GM19467 (cell line): ENCODE measurements around the gene SESN3.
"Not testable (repeated sequence)": the region's sequence is repeated elsewhere in the genome, so short reads cannot be mapped to it uniquely, and the experiment has no call there.

Experiments used
- ATAC-seq: cut with Tn5 transposase; IDR thresholded peaks from one replicate; pipeline ENCODE4 v1.9.1; 2021; ENCODE audit warnings: mild to moderate bottlenecking, moderate library complexity; ENCODE audit not compliant: unreplicated experiment

The SESN3 gene, protein sequence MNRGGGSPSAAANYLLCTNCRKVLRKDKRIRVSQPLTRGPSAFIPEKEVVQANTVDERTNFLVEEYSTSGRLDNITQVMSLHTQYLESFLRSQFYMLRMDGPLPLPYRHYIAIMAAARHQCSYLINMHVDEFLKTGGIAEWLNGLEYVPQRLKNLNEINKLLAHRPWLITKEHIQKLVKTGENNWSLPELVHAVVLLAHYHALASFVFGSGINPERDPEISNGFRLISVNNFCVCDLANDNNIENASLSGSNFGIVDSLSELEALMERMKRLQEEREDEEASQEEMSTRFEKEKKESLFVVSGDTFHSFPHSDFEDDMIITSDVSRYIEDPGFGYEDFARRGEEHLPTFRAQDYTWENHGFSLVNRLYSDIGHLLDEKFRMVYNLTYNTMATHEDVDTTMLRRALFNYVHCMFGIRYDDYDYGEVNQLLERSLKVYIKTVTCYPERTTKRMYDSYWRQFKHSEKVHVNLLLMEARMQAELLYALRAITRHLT

DNA sequence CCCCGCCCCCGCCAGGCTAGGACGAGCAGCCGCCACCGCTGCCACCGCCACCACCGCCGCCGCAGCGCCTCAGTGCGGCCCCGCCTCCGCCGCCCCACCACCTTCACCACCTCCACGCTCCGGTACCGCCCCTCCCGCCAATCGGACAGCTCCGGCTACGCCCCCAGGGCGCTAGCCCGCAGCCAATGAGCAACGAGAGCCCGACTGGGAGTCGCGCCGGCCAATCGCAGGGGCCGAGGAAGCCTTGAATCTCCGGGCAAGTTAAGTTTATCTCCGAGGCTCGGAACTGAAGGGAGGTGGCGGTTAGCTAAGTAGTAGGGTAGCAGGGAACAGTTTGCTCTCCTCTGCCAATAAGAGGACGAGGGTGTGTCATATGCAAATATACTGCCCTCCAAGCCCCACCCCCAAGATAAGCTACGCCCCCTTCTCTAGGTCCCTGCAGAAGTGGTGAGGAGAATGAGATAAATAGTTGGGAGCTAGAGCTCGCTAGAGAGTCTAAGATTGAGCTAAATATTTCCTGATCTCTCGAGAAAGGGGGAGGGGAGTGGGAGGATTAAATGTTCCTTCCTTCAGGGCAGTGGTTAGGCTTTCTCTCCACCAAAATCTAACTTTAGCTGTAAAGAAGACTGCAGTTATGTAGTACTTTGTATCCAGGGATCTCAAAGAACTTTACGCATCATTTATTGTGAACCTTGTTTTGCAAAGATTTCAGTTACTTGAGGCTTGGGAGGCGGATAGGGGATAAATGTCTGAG lies at the start of gene SESN3:
Gene SESN3, minus strand, starts transcription at position 76 of the 754 bp plus-strand sequence. CDS start 342 bp downstream, outside the sequence.
- peak; percentile 95 for ATAC-seq

GRCh38 chr11:95279921-95280868 lies 49.2 kb upstream of the SESN3 start:
- ATAC-seq: no peak

- no peak for ATAC-seq
Measured at GRCh38 chr11:95277868-95278267, 46.9 kb upstream of the SESN3 start.

- no peak for ATAC-seq
Measured at GRCh38 chr11:95276139-95276538, 45.1 kb upstream of the SESN3 start.

- ATAC-seq: not testable (repeated sequence)
Measured at GRCh38 chr11:95273618-95274017, 42.6 kb upstream of the SESN3 start.

GRCh38 chr11:95269036-95269819 lies 38.2 kb upstream of the SESN3 start:
- no peak for ATAC-seq

GRCh38 chr11:95268391-95268790 lies 37.4 kb upstream of the SESN3 start:
- ATAC-seq: no peak

DNA sequence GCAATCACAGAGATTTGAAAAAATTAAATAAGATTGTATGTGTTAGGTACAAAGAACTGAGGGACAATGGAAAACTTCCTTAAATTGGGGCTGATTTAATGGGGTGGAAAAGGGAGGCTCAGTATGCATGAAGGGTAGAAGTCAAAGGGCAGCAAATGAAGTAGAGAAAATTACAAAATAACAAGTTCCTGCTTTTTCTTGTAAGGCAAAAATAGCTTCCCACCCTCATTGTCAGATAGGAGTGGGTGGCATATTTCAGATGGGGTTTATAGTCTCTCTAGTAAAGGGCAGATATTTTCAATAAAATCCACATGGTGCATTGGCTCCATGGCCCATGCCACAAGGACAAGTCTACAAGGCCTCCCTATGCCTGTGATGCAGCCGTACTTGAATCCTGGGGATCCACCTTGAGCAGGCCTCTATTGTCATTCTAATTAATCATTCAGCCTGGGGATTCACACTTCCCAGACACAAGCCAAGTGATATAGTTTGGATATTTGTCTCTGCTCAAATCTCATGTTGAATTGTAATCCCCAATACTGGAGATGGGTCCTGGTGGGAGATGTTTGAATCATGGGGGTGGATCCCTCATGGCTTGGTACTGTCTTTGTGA lies 36.7 kb upstream of the SESN3 start:
- no peak for ATAC-seq

- ATAC-seq: no peak
Measured at GRCh38 chr11:95266751-95267374, 35.9 kb upstream of the SESN3 start.

DNA sequence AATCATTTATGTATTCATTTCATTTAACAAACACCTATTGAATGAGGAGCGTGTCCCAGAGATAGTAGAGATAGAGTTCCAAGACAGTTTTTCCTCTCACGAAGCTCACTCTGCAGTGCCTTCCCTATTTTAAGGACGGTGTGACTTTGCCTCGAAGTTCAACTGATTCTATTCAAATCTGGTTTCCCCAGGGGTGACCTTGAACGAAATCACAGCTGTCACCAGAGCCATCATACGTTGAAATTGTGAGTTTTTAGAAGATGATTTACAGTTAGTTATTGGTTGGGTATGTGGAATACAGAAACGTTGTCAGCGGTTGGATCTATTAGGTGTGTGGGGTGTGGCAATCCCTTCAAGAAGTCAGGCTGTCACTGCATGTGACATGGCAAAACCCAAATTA lies 33.9 kb upstream of the SESN3 start:
- ATAC-seq: no peak

DNA sequence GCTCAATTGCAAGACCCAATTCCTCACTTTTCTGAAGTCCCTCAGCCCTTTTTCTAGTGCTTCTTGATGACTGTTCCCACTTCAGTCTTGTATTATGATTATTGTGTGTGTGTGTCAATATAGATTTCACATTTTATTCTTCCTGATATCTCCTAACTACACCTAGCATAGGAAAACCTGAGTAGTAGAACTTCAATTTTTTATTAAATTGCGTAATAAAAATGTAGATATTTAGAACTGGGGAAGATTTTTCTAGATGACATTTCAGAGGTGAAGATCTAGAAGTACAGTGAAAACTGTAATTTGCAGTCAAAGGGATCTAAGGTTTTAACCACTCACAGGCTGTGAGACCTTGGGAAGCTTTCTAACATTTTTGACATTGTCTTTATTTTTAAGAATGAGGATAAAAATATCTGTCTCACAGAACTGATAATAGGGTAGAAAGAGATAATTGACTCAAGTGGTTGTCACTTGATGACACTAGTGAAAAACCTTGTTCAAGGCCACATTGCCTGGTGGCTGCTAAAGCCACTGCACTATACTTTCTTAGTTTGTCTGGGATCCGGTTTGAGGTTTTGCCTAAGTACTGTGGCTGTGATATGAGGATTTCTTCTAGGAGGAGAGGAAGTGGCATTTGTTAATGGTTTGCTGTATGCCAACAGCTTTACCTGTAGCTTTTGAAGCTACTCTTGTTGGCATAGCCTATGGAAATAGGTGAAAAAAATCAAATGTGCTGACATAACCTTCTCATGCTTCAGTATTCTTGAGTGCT lies 32.2 kb upstream of the SESN3 start:
- no peak for ATAC-seq

DNA sequence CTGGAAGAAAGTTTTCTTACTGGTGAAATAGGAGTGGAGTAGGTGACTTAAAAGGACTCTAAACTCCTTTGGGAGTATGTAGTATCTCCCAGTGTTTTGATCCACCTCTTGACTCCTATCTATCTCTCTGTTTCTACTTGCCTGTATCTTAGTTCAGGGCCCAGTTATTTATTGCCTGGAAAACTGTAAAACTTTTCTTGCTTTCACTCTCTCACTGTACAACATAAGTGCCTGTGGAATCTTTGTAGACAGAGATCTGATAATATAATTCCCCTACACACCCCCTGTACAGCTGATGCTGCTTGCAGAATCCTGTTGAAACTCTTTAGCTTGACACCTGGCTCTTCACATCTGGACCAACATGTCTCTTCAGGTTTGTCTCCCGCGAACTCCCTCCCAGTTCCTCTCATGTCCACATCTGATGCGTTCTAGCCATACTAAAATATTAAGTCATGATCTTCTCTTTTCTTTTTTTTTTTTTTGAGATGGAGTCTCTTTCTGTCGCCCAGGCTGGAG lies 26.5 kb upstream of the SESN3 start:
- ATAC-seq: no peak

DNA sequence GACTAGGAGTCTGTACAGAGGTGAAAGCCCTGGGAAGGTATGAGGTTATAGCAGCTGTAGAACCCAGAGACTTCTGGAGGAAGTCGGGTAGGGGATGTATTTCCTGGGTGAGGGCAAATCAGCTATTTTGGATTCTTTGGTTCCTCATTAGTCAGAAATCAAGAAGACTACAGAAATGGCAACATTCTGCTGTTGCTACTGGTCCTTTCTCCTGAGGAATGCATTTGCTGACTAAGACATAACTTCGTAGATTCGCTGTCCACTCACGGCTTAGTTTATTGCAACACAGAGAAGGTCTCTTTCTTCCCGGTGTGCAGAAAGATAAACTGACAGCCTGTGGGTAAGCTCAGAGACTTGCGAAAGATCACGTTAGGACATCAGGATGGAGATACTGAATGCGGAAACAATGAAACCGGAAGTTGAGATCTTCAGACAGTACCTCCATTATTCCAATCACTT lies 25.3 kb upstream of the SESN3 start:
- ATAC-seq: no peak

DNA sequence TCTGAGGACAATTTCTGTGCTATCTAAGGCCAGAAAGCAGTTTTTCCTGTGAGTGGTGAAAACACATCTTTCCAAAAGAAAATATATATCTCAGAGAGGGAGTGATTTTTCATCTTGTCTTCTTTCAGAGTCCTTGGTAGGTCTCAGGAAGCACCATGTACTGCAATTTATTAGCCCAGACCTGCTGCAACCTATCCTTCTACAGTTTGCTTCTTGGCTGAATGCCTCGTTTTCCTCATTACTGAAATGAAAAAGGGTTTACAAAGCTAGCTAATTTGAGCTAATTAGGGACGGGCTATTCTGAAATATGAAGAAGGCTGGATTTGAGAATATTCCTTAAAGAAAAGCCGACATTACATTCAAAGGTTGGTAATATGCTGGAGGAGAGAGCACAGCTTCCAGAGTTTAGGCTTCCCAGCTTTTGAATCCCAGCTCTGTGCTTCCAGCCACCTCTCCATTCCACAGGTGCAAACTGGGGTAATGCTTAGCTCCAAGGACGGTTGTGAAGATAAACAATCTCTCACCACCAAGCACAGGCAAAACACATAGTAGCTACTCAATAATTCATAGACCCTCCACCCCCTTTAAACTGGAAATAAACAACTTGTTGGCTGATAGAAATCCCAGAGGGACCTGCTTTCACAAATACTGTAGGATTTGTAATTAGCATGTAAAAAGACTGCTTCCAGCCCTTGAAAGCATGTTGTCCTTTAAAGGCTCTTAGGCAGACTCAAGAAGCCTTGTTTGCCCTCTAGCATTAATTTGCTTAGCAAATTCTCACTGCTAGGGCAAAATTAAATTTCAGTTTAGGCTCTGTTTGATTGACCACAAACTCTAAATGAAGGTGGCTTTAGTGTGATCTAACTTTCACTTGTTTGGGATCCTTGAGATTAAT lies 24.5 kb upstream of the SESN3 start:
- ATAC-seq: no peak

GRCh38 chr11:95254716-95255115 lies 23.7 kb upstream of the SESN3 start:
- peak; percentile 9 for ATAC-seq

DNA sequence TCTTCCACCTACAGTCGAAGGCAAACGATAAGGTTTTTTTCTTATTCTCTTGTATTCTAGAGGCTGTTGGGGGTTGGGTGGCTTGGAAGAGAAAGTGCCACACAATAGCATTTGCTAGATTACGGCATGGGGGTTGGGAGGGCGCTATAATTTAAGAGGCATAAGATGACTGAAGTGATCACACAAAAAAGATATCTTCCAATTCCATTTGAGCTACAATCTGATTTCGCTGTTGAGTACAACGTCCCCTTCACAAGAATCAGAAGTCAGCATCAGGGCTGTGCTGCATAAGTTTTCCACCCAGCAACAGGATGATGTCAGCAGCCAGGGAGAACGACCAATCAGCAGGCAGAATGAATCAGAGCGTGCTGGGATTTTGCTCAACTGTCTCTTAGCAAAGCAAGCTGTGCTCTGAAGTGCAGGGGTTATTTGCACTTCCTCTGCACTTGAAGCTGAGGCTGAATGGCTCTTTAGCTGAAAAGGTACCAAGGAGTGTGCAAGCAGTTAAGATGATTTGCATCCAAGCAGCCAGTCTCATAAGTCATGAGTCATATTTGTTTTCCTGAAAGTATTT lies 23.2 kb upstream of the SESN3 start:
- ATAC-seq: peak; percentile 97

DNA sequence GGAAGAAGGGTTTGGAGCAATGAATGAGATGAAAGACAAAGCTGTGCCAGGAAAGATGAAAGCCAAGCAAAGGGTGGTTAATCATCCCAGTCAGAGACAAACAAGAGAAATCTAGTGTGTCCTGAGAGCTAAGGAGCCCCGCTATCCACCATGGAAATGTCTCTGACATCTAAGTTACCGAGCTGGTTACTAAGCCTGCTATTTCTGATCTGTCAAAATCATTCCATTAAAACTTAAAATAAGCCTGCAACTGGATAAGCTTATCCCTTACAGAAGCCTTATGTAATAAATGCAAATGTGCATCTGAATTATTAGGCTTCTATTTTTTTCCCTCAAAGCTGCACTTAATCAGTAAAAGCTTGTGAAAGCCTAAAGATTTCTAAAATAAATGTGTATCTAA lies 22.1 kb upstream of the SESN3 start:
- ATAC-seq: no peak
